ENCODE data around the gene WNT2.
"Not testable (repeated sequence)": the region's sequence is repeated elsewhere in the genome, so short reads cannot be mapped to it uniquely, and the experiment has no call there.

The WNT2 gene

DNA sequence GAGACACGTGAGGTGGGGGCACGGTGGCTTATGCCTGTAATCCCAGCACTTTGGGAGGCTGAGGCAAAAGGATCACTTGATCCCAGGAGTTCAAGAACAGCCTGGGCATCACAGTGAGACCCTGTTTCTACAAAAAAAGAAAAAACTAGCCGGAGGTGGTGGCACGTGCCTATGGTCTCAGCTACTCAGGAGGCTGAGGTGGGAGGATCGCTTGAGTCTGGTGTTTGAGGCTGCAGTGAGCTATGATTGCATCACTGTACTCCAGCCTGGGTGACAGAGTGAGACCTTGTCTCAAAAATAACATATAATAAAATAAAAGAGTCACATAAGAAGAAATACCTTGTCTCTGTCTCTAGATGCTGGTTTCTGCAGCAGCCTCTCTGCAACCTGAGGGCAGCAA, 22.4 kb downstream of the WNT2 start:
- DNase-seq: not testable (repeated sequence)

DNA sequence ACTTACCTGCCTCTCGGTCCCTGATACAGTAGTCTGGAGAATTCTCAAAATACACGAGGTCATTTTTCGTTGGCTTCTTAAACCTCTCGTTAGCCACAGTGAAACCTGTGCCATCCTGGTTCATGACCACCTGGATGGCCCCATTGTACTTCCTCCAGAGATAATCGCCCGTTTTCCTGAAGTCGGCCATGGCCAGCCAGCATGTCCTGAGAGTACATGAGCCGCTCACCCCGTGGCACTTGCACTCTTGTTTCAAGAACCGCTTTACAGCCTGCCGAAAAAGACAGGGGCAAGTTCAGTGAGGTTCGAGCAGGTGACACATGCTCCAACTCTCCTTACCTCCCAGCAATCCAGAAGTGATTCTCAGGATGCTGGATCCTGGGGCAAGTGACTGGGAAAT, 25.3 kb downstream of the WNT2 start:
- DNase-seq: no peak

- DNase-seq: no peak
These were observed 26.8 kb downstream of the WNT2 start for GRCh38 chr7:117296066-117296465.

- DNase-seq: no peak
These were observed 37.0 kb downstream of the WNT2 start for GRCh38 chr7:117285826-117286225.

- no peak for DNase-seq
These were observed 38.2 kb downstream of the WNT2 start for GRCh38 chr7:117284692-117285091.

- DNase-seq: no peak
These were observed 39.1 kb downstream of the WNT2 start for GRCh38 chr7:117283779-117284178.

DNA sequence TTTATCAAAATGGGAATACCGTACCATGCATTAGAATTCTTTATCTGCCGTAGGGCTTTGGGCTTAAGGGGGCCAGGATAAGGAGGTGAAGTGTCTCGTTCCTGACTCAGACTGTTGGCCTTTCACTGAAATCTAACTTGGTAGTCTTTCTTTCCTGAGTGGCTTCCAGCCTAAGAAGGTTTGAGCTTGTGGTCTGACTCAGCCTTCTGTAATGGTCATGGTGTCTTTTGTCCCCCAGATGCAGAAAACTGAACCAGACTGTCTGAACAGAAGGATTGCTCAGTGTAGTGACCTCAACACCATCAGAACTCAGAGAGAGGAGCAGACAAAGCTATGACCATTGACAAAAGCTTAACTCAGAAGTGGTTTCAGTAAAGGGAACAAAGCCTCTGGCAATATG, 39.5 kb downstream of the WNT2 start:
- DNase-seq: no peak

DNA sequence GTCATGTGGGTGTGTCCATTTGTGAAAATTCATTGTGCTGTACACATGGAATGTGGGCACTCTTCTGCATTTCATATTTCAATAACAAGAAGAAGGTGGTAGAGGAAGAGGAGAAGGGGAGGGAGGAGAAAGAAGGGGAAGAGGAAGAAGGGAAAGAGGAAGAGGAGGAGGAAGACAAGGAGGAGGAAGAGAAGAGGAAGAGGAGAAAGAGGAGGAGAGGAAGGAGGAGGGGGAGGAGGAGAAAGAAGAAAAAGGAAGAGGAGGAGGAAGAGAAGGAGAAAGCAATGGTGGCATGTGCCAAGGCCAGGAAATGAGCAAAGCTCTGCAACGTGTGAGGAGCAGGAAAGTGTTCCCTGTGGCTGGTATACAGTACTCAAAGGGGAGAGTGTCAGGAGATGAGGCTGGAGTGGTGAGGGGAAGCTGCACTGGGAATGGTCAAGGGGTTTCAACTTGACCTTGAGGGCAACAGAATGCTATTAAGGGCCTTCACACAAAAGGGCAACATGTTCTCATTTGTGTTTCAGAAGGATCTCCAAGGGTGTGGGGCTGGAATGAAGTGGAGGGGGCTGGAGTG, 40.5 kb downstream of the WNT2 start:
- DNase-seq: no peak

DNA sequence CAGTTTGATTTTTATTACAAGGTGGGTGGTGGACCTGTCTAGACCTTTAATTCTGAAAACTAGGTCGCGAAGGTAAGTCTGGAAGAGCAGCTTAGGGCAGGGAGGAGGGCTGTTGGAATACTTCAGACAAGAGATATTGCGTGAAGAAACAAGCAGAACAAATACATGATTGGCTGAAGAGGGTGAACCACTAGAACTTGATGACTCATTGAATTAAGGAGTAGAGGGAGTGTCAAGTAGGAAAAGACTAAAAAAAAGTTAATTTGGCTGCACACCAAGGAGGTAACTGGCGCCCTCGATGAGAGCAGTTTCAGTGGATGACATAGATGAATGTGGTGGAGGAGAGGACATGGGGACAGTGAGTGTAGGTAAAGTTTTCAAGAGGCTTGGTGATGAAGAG, 41.3 kb downstream of the WNT2 start:
- DNase-seq: no peak

GRCh38 chr7:117279931-117280557, 42.8 kb downstream of the WNT2 start:
- DNase-seq: no peak

DNA sequence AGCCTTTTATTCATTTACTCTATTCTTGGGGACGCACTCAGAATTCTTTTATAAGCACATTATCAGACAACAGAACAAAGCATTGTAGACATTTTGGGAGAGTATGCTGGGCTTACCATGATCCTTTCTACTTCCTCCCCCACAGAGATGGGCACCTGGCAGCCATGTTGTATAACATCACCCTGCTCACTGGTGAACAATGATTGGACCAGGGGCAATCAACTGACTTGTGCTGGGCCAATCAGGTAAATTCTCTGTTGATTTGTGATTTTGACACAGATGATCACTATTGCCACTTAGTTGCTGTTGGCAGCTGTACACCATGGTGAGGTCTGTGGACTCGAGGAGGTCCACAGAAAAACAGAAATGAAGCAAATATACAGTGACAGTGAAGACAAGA, 43.7 kb downstream of the WNT2 start:
- no peak for DNase-seq

DNA sequence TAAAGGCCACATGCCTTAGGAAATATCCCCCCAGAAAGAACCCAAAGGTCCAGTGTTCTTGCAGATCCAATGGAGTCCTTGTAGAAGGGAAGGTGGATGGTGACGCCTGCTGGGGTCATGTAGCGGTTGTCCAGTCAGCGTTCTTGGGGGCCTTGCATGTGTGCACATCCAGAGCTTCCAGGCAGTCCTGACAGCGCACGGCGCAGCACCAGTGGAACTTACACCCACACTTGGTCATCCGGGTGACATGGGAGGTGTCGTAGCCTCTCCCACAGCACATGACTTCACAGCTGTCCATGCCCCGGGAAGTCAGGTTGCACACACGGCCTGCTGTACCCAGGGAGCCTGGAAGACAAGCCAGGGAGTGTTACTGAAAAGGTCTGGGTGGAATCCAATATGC, 44.8 kb downstream of the WNT2 start:
- no peak for DNase-seq

DNA sequence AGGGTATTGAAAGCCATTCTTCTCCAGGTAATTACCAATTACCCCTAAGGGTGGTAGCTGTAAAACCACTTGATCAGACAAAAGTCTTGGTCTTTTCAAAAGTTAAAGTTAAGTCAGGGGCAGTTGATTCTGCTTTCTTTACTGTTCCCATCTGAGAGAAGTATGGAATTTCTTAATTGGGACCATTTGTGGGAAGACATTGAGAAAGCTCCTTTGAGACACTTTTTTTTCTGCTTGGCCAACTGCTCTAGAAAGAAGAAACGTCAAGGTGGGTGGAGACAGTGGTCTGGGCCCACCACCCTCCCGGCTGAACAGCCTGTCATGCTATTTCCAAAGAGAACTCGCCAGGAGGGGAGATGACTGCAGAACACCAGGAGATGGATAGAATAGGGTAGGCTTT, 45.3 kb downstream of the WNT2 start:
- DNase-seq: no peak

- no peak for DNase-seq
These were observed 47.9 kb downstream of the WNT2 start for GRCh38 chr7:117274951-117275350.

DNA sequence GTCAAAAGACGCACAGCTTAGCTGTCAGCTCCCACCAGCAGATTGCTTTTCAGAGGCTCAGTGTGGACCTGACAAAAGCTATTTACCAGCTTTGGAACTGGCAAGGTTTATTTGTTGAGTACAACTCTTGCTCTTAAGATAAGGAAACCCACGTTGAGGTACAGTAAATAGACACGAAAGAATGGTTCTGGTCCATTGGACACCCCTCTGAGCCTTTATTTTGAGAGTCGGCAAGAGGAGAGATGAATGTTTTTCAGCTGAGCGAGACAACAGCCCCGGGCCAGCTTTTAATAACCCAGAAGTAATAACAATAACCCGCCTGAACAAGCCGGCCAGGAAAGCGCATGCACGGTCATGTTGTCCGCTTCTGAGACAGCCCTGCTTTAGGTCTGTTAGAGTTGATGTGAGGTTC, 49.0 kb downstream of the WNT2 start:
- DNase-seq: no peak

GRCh38 chr7:117273325-117273724, 49.5 kb downstream of the WNT2 start:
- DNase-seq: no peak

DNA sequence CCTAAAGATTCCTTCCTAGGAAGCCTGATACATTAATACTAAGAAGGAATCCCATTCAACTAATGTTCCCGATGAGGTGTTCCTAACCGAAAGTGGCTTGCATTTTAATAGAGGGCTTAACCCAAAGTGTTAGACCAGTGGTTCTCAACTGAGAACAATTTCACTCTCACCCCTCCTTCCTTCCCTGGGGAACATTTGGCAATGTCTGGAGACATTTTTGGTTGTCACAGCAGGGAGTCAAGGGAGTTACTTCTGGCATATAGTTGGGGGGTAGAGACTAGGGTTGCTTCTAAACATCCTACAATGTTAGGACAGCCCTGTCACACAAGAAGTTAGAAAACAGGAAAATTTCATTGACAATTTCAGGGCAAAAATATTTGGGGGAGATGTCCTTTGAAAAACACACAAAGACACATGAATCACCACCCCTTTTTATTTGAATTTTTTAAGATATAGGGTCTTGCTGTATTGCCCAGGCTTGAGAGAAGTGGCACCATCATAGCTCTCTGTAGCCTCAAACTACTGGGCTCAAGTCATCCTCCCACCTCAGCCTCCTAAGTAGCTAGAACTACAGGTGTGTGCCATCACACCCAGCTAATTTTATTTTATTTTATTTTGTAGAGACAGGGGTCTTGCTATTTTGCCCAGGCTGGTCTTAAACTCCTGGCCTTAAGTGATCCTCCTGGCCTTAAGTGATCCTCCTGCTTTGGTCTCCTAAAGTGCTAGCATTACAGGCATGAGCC, 50.7 kb downstream of the WNT2 start:
- no peak for DNase-seq

GRCh38 chr7:117271566-117271965, 51.3 kb downstream of the WNT2 start:
- no peak for DNase-seq

DNA sequence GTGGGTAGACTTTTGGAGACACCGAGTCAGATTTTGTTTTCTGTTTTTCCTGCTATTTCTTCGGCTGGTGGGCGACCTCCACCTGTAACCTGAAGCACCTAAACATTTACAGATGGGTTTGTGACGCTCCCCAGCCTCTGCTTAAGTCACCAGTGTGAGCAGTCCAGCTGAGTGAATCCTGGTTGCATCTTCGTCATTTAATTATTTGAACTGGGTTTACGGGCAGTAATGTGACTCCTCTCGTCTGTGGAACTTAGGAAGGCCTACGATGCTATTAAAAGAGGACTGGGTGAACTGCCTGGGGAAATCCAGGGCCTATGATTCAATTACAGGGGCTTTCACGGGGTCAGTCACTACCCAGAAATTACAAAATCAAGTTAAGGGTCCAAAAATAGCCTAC, 52.5 kb downstream of the WNT2 start:
- DNase-seq: no peak

GRCh38 chr7:117269886-117270285, 53.0 kb downstream of the WNT2 start:
- no peak for DNase-seq

- DNase-seq: no peak
These were observed 53.4 kb downstream of the WNT2 start for GRCh38 chr7:117269417-117269816.

DNA sequence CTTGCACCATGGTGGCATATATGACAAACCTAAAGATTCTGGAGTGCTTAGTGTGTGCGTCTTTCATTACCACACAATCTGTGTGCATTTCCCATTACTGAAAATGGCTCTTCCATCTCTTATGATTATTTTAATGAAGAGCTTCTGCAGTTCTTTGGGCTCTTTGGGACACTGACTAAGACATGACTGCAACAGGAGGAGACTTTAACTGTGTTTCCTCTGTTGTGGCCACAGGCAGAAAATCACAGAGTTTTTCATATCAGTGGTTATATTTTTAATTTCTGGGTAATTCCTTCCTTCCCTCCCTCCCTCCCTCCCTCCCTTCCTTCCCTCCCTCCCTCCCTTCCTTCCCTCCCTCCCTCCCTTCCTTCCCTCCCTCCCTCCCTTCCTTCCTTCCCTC, 58.1 kb downstream of the WNT2 start:
- DNase-seq: no peak

DNA sequence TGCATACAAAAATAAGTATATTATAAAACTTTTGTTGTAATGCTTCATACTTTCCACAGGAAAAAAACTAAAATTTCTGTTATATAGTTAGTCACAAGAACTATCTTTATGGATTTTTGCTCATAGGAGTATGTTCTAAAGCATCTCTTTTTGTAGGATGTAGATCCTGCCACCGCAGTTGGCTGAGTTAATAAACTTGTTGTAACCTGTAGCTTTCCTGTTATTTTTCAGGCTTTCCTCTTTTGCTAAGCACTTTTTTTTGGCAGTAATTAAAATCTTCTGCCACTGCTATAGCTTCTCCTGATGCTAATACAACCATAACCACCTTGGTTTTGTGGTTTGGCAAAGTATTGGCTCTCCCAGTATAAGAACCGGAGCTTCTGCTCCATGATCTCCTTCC, 60.3 kb downstream of the WNT2 start:
- no peak for DNase-seq

- DNase-seq: no peak
These were observed 63.2 kb downstream of the WNT2 start for GRCh38 chr7:117259615-117260014.

- DNase-seq: no peak
These were observed 71.2 kb downstream of the WNT2 start for GRCh38 chr7:117251687-117252086.
